Large intestine (tissue), 3 donors: Measurements from ENCODE around the gene ADAMTSL2. TPM values are rescaled to one million over a fixed set of nuclear protein-coding genes. Genes with fewer than 3 reads are reported as not detected.

Source experiments
- DNase-seq, 2 donors: peaks; one replicate each; pipeline versions ENCODE4 v3.0.0 to v3.0.0-alpha.2; 2013
- H3K27ac ChIP-seq: one replicate; pipeline ENCODE4 v1.5.1; 2013; ENCODE audit warnings: low read length
- H3K27me3 ChIP-seq: 2 replicates; pipeline ENCODE4 v1.6.1; 2013; ENCODE audit warnings: low read length; ENCODE audit not compliant: control insufficient read depth, insufficient read depth
- H3K36me3 ChIP-seq: 2 replicates; pipeline ENCODE4 v1.6.1; 2013; ENCODE audit warnings: low read length; ENCODE audit not compliant: control insufficient read depth, insufficient read depth
- H3K4me1 ChIP-seq: one replicate; pipeline ENCODE4 v1.6.1; 2013; ENCODE audit warnings: low read length; ENCODE audit not compliant: control insufficient read depth, insufficient read depth
- H3K4me3 ChIP-seq: one replicate; pipeline ENCODE4 v1.5.1; 2013; ENCODE audit warnings: low read length
- H3K9me3 ChIP-seq: one replicate; pipeline ENCODE4 v1.6.1; 2013; ENCODE audit warnings: mild to moderate bottlenecking, low read depth, low read length, moderate library complexity; ENCODE audit not compliant: control insufficient read depth
- WGBS: methylation state at CpG from one replicate; pipeline ENCODE4 v1.1.5; 2013; ENCODE audit warnings: low lambda C conversion rate; ENCODE audit not compliant: insufficient coverage; 5-methylcytosine and 5-hydroxymethylcytosine counted together
- polyA plus RNA-seq: library from polyadenylated mRNA; unstranded; fragments of 120-200 nt; gene quantifications from one replicate; pipeline ENCODE4 v1.2.1, GENCODE V29; 2013

ADAMTSL2 gene
- polyA plus RNA-seq, 1 donor, result 0.69 TPM

- H3K4me3 ChIP-seq, result no peak overlapping the region
- no peaks in the 10 kb centered on the region for H3K4me1 ChIP-seq
- H3K27ac ChIP-seq, result no peak overlapping the region
- peaks cover 50% of the 10 kb centered on the region for H3K27me3 ChIP-seq
- H3K9me3 ChIP-seq, result no peaks in the 10 kb centered on the region
- no peaks in the 10 kb centered on the region for H3K36me3 ChIP-seq
- no peak for DNase-seq
- WGBS, result 67% methylated on average over 3 of the region's 5 CpGs
Observed at GRCh38 chr9:133614678-133615077, 80.2 kb downstream of the ADAMTSL2 start.

GRCh38 chr9:133615186-133615585 is 80.7 kb downstream of the ADAMTSL2 start:
- no peaks in the 10 kb centered on the region for H3K9me3 ChIP-seq
- DNase-seq, result no peak
- H3K27me3 ChIP-seq, result peaks cover 47% of the 10 kb centered on the region
- H3K4me1 ChIP-seq, result no peaks in the 10 kb centered on the region
- H3K4me3 ChIP-seq, result no peak overlapping the region
- no peaks in the 10 kb centered on the region for H3K36me3 ChIP-seq
- WGBS, result no CpG with 5 or more reads among the region's 16 CpGs
- H3K27ac ChIP-seq, result no peak overlapping the region

GRCh38 chr9:133615606-133616188 is 81.2 kb downstream of the ADAMTSL2 start:
- no peaks in the 10 kb centered on the region for H3K4me1 ChIP-seq
- H3K27me3 ChIP-seq, result peaks cover 44% of the 10 kb centered on the region
- DNase-seq, result no peak
- no peaks in the 10 kb centered on the region for H3K36me3 ChIP-seq
- H3K4me3 ChIP-seq, result no peak overlapping the region
- H3K27ac ChIP-seq, result no peak overlapping the region
- no CpG with 5 or more reads among the region's 13 CpGs for WGBS
- H3K9me3 ChIP-seq, result no peaks in the 10 kb centered on the region

- DNase-seq, result no peak
- no peak overlapping the region for H3K27ac ChIP-seq
- H3K27me3 ChIP-seq, result peaks cover 40% of the 10 kb centered on the region
- no peaks in the 10 kb centered on the region for H3K4me1 ChIP-seq
- H3K9me3 ChIP-seq, result no peaks in the 10 kb centered on the region
- WGBS, result no CpG with 5 or more reads among the region's 13 CpGs
- no peak overlapping the region for H3K4me3 ChIP-seq
- no peaks in the 10 kb centered on the region for H3K36me3 ChIP-seq
Observed at GRCh38 chr9:133616643-133617405, 82.3 kb downstream of the ADAMTSL2 start.

- no peak overlapping the region for H3K4me3 ChIP-seq
- DNase-seq, result no peak
- no peak overlapping the region for H3K27ac ChIP-seq
- peaks cover 39% of the 10 kb centered on the region for H3K27me3 ChIP-seq
- WGBS, result no CpG with 5 or more reads among the region's 10 CpGs
- no peaks in the 10 kb centered on the region for H3K36me3 ChIP-seq
- H3K4me1 ChIP-seq, result no peaks in the 10 kb centered on the region
- H3K9me3 ChIP-seq, result no peaks in the 10 kb centered on the region
Observed at GRCh38 chr9:133618726-133619125, 84.2 kb downstream of the ADAMTSL2 start.

GRCh38 chr9:133619791-133620190 is 85.3 kb downstream of the ADAMTSL2 start:
- H3K4me1 ChIP-seq, result no peaks in the 10 kb centered on the region
- H3K4me3 ChIP-seq, result no peak overlapping the region
- no CpG with 5 or more reads among the region's 8 CpGs for WGBS
- H3K27me3 ChIP-seq, result peaks cover 34% of the 10 kb centered on the region
- no peak for DNase-seq
- no peak overlapping the region for H3K27ac ChIP-seq
- no peaks in the 10 kb centered on the region for H3K36me3 ChIP-seq
- H3K9me3 ChIP-seq, result no peaks in the 10 kb centered on the region

- Histone ChIP-seq H3K9me3 (peaks cover 3% of the 10 kb centered on the region), H3K4me3 (no peak overlapping the region), H3K36me3 (no peaks in the 10 kb centered on the region), H3K27ac (no peak overlapping the region), H3K27me3 (peaks cover 17% of the 10 kb centered on the region), H3K4me1 (no peaks in the 10 kb centered on the region)
- no peak for DNase-seq
- no CpG with 5 or more reads among the region's 11 CpGs for WGBS
Observed at GRCh38 chr9:133621725-133622267, 87.3 kb downstream of the ADAMTSL2 start.

- no peak overlapping the region for H3K27ac ChIP-seq
- peaks cover 3% of the 10 kb centered on the region for H3K9me3 ChIP-seq
- H3K4me3 ChIP-seq, result no peak overlapping the region
- WGBS, result 80% methylated on average over 1 of the region's 5 CpGs
- peaks cover 13% of the 10 kb centered on the region for H3K27me3 ChIP-seq
- H3K36me3 ChIP-seq, result no peaks in the 10 kb centered on the region
- H3K4me1 ChIP-seq, result no peaks in the 10 kb centered on the region
- no peak for DNase-seq
Observed at GRCh38 chr9:133622555-133622954, 88.1 kb downstream of the ADAMTSL2 start.

Other genes with a start within 250 kb of the ADAMTSL2 start
- gene SURF6, start 198.5 kb upstream of the ADAMTSL2 start, polyA plus RNA-seq, result 41.8 TPM
- 20.2 TPM for gene MED22, start 186.6 kb upstream of the ADAMTSL2 start, polyA plus RNA-seq
- gene RPL7A, start 186.5 kb upstream of the ADAMTSL2 start, polyA plus RNA-seq, result 2,688 TPM
- 32.5 TPM for gene SURF1, start 178.2 kb upstream of the ADAMTSL2 start, polyA plus RNA-seq
- gene SURF2, start 178.2 kb upstream of the ADAMTSL2 start, polyA plus RNA-seq, result 16.3 TPM
- gene SURF4, start 158.6 kb upstream of the ADAMTSL2 start, polyA plus RNA-seq, result 232 TPM
- 2.4 TPM for gene STKLD1, start 158.3 kb upstream of the ADAMTSL2 start, polyA plus RNA-seq
- gene REXO4, start 116.7 kb upstream of the ADAMTSL2 start, polyA plus RNA-seq, result 23.6 TPM
- 10.4 TPM for gene ADAMTS13, start 112.3 kb upstream of the ADAMTSL2 start, polyA plus RNA-seq
- gene CACFD1, start 74.7 kb upstream of the ADAMTSL2 start, polyA plus RNA-seq, result 27.3 TPM
- 1.7 TPM for gene SLC2A6, start 55.6 kb upstream of the ADAMTSL2 start, polyA plus RNA-seq
- gene MYMK, start 9.7 kb upstream of the ADAMTSL2 start, polyA plus RNA-seq, result 0.13 TPM
- 0.09 TPM for gene FAM163B, start 74.7 kb downstream of the ADAMTSL2 start, polyA plus RNA-seq
- 0.66 TPM for gene DBH, start 101.7 kb downstream of the ADAMTSL2 start, polyA plus RNA-seq
- gene SARDH, start 203.6 kb downstream of the ADAMTSL2 start, polyA plus RNA-seq, result 4.5 TPM